ENCODE data around the gene PIK3R5.

DNA sequence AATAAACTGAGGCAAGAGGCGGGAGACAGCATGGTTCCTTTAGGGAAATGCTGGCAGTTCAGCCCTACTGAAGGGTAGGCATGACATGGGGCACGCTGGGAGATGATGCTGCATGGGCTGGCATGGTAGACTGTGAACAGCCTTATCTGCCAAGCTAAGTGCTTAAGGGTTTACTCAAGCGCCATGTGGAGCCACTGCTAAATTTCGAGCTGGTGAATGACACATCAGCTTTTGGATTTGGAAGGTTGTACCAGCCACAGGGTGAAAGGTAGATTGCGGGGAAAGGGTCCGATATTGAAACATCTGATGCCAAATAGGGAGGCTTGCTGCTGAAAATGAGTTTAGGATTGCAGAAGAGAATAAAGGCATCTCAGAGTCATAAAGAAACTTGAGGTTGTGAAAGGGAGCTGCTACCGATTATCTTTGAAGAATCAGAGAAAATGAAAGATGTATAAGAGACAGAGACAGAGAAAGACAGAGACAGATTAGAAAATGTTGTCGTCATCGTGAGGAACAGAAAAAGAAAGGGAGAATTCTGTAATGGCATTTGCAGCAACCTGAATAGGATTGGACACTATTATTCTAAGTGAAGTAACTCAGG is 16.3 kb downstream of the PIK3R5 start:
- TF ChIP-seq, protein P1, sequence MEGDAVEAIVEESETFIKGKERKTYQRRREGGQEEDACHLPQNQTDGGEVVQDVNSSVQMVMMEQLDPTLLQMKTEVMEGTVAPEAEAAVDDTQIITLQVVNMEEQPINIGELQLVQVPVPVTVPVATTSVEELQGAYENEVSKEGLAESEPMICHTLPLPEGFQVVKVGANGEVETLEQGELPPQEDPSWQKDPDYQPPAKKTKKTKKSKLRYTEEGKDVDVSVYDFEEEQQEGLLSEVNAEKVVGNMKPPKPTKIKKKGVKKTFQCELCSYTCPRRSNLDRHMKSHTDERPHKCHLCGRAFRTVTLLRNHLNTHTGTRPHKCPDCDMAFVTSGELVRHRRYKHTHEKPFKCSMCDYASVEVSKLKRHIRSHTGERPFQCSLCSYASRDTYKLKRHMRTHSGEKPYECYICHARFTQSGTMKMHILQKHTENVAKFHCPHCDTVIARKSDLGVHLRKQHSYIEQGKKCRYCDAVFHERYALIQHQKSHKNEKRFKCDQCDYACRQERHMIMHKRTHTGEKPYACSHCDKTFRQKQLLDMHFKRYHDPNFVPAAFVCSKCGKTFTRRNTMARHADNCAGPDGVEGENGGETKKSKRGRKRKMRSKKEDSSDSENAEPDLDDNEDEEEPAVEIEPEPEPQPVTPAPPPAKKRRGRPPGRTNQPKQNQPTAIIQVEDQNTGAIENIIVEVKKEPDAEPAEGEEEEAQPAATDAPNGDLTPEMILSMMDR (IDR thresholded peaks at IDR 0.05) = no peak
- TF ChIP-seq POLR2A (IDR thresholded peaks at IDR 0.05) (no peak), POLR2AphosphoS5 (IDR thresholded peaks at IDR 0.05) (no peak)
